NCI-H226 (cell line): ENCODE results near the gene USP4.
"Not testable (repeated sequence)": the region's sequence is repeated elsewhere in the genome, so short reads cannot be mapped to it uniquely, and the experiment has no call there.

ENCODE experiments used
- DNase-seq: peaks from one replicate; pipeline ENCODE4 v3.0.0-alpha.2; 2015

USP4 gene

DNA sequence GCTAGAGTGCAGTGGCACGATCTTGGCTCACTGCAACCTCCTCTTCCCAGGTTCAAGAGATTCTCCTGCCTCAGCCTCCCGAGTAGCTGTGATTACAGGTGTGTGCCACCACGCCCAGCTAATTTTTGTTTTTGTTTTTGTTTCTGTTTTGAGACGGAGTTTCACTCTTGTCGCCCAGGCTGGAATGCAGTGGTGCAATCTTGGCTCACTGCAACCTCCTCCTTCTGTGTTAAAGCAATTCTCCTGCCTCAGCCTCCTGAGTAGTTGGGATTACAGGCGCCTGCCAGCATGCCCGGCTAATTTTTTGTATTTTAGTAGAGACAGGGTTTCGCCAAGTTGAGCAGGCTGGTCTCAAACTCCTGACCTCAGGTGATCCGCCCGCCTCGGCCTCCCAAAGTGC is 99.8 kb downstream of the USP4 start:
- not testable (repeated sequence) for DNase-seq

DNA sequence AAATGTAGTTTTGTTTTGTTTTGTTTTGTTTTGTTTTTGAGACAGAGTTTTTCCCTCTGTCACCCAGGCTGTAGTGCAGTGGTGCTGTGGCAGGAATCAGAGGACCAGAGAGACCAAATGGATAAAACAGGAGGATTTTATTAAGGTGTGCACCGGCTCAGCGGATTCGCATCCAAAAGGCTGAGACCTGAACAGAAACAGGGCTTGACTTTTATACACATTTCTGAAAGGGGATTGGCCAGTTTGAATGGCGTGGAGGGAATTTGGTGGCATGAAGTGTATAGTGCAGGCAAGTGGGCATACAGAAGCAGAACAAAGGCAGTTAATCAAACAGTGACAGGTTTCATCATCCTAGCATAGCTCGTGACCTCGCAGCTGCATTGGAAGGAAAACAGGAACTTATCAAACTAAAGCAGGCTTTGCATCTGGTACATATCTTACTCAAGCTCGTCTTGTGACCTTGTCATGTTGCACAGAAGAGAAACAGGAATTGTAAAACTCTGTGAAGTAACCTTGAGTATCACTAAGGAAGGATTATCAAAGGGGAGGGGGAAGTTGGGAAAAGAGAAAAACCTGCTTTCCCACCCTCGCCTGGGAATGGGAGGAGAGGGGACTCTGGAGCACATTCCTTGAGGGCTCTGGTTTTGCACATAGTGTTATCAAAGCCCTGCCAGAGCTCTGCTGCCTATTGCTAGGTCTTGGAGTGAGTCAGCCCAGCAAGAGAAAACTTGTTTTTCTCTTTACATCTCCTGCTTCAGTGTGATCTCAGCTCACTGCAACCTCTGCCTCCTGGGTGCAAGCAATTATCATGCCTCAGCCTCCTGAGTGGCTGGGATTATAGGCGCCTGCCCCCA is 101.4 kb downstream of the USP4 start:
- DNase-seq = no peak

DNA sequence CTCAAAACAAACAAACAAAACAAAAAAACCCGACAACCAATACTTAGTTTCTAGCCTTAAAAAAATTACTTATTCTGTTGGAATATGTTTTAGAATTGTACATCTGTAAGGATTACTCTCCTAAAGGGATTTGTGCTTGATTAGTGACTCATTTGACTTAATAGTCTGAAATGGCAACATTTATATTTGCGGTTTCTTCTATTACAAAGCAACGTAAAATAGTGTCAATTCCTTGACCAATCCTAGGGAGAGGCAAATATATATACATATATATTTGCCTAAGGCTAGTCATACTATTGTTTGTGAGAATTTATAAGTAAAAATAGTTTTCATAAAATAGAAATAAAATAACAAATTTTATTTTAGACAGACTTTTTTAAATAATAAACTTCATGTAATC is 102.5 kb downstream of the USP4 start:
- DNase-seq = no peak

DNA sequence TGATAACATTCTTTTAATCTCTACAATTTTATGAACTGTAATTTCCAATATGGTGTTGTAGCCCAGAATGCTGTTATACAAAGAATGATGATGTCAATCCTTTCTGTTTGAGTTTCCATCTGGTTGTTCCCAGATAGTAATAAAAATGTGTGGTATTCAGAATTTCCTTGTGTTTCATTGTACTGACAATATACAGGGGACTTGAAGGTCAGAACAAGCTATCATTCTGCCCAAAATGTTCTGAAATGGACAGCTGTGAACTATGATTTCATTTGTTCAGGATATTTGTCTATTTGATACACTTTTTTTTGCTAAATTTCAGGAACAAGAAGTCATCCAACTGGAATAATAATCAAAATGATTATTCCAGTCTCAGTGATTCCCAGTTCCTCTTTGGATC is 103.6 kb downstream of the USP4 start:
- no peak for DNase-seq

DNA sequence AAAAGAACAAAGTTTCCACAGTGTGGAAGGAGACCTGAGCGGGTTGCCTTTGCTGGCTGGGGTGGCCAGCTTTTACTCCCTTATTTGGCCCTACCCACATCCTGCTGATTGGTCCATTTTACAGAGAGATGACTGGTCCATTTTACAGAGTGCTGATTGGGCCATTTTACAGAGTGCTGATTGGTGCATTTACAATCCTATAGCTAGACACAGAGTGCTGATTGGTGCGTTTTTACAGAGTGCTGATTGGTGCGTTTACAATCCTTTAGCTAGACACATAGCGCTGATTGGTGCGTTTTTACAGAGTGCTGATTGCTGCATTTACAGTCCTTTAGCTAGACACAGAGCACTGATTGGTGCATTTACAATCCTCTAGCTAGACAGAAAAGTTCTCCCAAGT is 111.0 kb downstream of the USP4 start:
- DNase-seq = not testable (repeated sequence)
